ENCODE data around the gene USP33.
"Not testable (repeated sequence)": the region's sequence is repeated elsewhere in the genome, so short reads cannot be mapped to it uniquely, and the experiment has no call there.

USP33 gene

GRCh38 chr1:77759071-77760028, at the start of gene USP33:
TSS of gene USP33 (minus strand) at chr1:77759852. CDS start at chr1:77741697, 18,155 bp downstream.
- DNase-seq, result peak; percentile 92

GRCh38 chr1:77803371-77803770, 43.7 kb upstream of the USP33 start:
- no peak for DNase-seq

- DNase-seq, result no peak
These were observed 42.4 kb upstream of the USP33 start for GRCh38 chr1:77802026-77802425.

DNA sequence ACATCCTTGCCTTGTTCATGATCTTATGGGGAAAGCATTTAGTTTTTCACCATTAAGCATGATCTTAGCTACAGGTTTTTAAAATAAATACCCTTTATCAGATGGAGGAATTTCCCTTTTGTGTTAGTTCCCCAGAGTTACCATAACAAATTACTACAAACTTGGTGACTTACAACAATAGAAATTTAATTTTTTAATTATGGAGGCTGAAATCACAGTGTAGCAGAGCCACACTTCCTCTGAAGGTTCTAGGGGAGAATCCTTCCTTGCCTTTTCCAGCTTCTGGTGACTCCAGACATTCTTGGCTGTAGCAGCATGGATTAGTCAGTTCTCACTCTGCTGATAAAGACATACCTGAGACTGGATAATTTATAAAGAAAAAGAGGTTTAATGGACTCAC, 38.3 kb upstream of the USP33 start:
- DNase-seq, result no peak

DNA sequence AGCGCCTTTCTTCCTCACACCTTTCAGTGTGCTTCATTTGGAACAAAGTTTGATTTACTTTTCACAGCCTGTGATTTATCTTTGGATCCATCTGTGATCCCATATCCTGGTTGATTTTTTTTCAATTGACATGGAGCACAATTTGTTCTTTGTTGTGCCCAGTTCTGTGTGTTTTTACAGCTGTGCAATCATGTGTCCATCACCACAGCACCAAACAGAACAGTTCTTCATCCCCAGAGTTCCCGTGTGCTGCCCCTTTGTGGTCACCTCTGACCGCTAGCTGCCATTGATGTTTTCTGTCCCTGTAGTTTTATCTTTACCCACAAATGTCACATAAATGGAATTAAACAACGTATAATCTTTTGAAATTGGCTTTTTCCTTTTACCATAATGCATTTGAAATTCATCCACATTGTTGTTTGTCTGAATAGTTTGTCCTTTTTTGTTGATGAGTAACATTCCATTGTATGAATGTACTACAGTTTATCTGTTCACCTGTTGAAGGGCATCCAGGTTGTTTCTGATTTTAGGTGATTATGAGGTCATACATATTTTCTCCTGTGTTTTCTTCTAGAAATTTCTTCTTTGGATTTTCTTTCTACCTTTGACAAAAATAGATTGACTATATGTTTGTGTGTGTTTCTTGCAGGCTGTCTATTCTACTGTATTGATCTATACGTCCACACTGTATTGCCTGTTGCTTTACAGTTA, 37.2 kb upstream of the USP33 start:
- no peak for DNase-seq

- DNase-seq, result no peak
These were observed 34.9 kb upstream of the USP33 start for GRCh38 chr1:77794550-77794949.

- not testable (repeated sequence) for DNase-seq
These were observed 26.6 kb upstream of the USP33 start for GRCh38 chr1:77786093-77786741.

DNA sequence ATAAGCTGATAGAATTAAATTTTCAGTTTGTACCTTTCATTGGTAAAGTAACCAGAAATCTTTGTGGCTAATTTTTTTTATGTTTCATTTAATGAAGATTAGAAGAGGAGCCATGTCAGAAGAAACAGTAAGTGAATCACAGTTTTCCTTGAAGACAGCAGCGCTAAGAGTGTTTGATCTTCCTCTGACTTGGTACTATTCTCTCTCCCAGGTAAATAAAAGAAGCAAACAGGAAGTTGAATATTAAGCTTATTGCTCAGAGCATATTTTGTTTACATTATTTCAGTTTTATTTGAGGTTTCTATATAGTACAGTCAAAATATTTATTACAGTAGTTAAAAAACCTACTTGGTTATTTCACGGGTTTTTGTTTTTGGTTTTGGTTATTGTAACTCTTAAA, 23.5 kb upstream of the USP33 start:
- no peak for DNase-seq

DNA sequence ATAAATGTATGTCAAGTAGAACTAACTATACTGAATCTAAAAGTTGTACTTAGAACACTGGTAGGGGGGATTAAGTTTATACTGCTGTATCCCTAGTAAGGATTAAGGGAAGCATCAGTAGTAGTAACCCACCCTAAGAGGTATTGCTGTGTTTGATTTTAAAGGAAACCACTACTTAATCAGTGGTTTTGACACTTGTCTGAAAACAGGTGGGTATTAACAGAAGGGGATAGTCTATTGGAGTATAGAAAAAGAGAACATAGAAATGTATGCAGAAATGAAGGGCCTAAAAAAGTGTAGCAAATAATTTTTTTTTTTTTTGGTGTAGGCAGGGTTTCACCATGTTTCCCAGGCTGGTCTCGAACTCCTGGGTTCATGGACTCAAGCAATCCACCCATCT, 22.0 kb upstream of the USP33 start:
- DNase-seq, result no peak

DNA sequence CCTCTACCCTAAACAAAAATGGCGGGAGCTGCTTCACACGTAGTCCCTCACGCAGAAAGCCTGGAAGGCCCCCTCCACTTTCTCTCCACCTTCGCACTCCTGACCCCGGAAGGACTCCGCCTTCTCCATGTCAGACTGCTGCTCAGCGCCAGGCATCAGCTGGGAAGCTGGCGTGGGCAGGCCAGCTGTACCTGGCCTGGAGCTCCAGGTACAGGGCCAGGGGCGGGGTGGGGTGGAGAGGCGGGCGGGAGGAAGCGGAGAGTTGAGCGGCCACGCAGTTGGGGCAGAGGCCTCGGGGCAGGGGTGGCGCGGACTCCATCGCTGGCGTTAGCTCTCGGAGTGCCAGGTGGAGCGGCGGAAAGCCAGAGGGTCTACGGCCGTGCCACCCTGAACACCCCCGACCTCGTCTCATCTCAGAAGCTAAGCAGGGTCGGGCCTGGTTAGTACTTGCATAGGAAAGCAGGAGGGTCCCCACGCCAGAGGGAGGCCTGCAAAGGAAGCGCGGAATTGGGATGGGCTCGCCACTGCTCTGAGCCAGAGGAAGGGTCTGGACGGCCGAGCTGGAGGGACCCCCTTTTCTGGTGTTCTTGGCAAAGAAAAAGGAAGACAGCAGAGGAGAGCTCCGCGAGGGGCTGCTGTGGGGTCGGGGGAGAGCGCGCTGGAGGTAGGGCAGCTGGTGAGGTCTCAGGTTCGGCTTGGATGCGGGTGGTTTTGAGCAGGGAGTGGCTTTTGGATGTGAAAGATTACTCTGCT, 20.1 kb upstream of the USP33 start, which contains the start of gene MIGA1:
Gene MIGA1 (plus strand): TSS at position 121 of the 753 bp plus-strand sequence. CDS start 3,604 bp downstream, outside the sequence.
- DNase-seq, result peak; percentile 92

GRCh38 chr1:77776007-77776700, 16.5 kb upstream of the USP33 start:
- DNase-seq, result no peak

- no peak for DNase-seq
These were observed 8.4 kb upstream of the USP33 start for GRCh38 chr1:77768006-77768405.

DNA sequence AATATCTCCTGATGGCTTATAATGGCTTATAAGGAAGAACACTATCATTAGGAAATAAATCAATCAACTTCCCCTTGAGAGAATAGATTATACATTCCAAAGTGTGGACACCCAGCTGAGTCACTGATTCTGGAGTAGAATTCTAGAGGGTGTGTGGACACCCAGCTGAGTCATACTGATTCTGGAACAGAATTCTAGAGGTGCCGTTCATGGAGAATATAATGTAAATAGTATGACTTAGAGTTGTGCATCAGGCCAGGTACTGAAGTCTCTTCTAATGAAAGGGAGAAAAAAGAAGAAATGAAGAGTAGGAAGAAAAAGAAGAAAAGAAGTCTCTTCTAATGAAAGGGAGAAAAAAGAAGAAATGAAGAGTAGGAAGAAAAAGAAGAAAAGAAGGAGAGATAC, 2.4 kb upstream of the USP33 start:
- DNase-seq, result no peak

- DNase-seq, result no peak
These were observed 2.0 kb downstream of the USP33 start for GRCh38 chr1:77757603-77758002.

DNA sequence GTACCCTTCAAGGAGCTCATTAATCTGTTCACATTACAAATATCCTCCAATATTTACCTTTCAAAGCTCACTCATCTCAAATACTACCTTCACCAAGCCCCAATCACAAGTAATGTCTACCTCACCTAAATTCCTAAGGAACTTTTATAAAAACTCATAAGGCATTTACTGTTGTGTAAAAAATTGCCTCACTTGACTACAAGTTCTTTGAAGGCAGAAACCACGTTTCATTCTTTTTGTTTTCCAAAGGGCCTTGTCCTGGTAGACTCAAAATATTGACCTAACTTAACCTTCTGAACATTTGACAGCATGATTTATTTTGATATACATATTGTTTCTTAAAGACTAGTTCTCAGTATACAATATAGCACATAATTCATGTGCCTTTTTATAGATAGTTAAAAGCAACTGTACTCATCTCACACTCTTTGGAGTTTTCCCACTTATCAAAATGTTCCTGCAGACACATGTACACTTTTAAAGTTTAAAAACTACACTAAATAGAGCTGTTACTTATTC, 2.5 kb downstream of the USP33 start:
- DNase-seq, result no peak

DNA sequence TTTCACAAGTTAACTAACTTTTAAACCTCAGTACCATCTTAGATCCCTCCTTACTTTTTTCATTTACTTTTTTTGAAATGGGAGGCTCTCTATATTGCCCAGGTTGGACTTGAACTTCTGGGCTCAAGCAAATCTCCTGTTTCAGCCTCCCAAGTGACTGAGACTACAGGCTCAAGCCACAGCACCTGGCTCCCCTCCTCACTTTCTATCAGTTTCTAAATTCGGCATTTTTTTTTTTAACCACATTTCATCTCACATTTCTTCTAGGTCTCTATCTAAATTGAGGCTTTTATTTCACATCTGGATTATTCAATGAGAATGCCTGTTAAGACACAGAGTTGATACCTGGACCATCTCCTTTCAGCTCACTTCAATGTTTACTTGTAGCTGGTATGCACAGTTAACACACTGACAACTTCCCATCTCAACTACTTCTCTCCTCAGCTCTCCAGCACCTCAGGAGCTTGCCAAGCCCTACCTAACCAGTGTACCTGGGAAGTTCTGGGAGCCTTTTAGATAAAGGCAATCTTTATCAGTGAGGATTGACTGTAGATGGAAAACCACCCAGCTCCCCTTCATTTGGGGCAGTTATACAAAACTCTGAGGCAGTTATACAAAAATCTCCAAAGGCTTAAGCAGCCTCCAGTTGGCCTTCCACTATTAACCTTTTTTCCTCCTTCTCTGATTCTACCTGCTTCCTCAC, 3.4 kb downstream of the USP33 start:
- no peak for DNase-seq

DNA sequence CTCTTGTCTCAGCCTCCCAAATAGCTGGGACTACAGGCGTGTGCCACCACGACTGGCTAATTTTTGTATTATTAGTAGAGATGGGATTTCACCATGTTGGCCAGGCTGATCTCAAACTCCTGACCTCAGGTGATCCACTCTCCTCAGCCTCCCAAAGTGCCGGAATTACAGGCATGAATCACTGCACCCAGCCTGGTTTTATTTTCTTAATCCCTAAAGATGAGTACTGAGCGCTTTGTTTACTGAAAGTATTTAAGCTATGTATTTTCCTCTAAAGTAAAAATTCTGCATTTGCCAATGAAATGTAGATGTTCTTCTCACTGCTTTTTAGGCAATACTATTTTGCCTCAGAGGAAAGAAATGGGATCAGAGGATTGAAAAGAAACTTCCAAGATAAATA, 10.2 kb downstream of the USP33 start:
- DNase-seq, result not testable (repeated sequence)

GRCh38 chr1:77744576-77744975, 15.1 kb downstream of the USP33 start:
- DNase-seq, result no peak

GRCh38 chr1:77742011-77742555, 17.6 kb downstream of the USP33 start:
- no peak for DNase-seq

DNA sequence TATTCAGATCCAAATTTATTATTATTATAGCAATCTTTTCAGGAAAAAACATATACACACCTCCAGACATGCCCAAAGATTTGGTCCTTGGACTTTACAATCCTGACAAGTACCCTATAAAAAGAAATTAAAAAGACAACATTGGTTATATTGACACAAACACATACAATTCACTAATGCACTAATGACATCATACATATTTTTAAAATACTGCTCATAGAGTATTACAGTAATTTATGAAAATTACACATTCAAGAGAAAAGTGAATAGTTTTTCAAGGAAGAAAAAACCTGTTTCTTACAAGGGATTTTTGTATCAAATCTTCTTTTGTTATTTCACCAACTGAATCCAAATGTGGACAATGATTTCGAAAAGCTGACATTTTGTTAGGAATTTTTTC, 18.3 kb downstream of the USP33 start:
- no peak for DNase-seq

- no peak for DNase-seq
These were observed 20.4 kb downstream of the USP33 start for GRCh38 chr1:77739235-77739634.

Data from right hindlimb (tissue), 1 donor.